Calu3 (cell line): ENCODE measurements around the gene ZC3H13. TPM values are rescaled to one million over a fixed set of nuclear protein-coding genes. Genes with fewer than 3 reads are reported as not detected.
"Not testable (repeated sequence)": the region's sequence is repeated elsewhere in the genome, so short reads cannot be mapped to it uniquely, and the experiment has no call there.

Source experiments
- BruUV-seq: library from RNA; stranded (reverse); fragments of 400-500 nt; replicated peaks from 2 replicates; lab custom pipeline; 2021; lab: Mats Ljungman, UMichigan
- CTCF ChIA-PET: fragments of 300-600 bp; sonication (Branson Sonifier 250); formaldehyde crosslinking; loops from one replicate; lab custom pipeline; 2022; ENCODE audit warnings: antibody characterized with exemption; lab: Charles Lee
- DNase-seq: peaks from one replicate; pipeline ENCODE4 v3.0.0; 2022
- H3K27ac Mint-ChIP-seq: one replicate; pipeline ENCODE4 v1.8.0; 2022; ENCODE audit warnings: mixed read lengths; ENCODE audit not compliant: unreplicated experiment
- H3K27me3 Mint-ChIP-seq: one replicate; pipeline ENCODE4 v1.8.0; 2022; ENCODE audit warnings: mixed read lengths; ENCODE audit not compliant: unreplicated experiment
- H3K36me3 Mint-ChIP-seq: one replicate; pipeline ENCODE4 v1.8.0; 2022; ENCODE audit warnings: mild to moderate bottlenecking, moderate library complexity, mixed read lengths; ENCODE audit not compliant: insufficient read depth, unreplicated experiment
- H3K4me1 Mint-ChIP-seq: one replicate; pipeline ENCODE4 v1.8.0; 2022; ENCODE audit warnings: mild to moderate bottlenecking, low read depth, mixed read lengths; ENCODE audit not compliant: unreplicated experiment
- H3K4me3 Mint-ChIP-seq: one replicate; pipeline ENCODE4 v1.8.0; 2022; ENCODE audit warnings: mild to moderate bottlenecking, low read depth, moderate library complexity, mixed read lengths; ENCODE audit not compliant: unreplicated experiment
- H3K9me3 Mint-ChIP-seq: one replicate; pipeline ENCODE4 v1.8.0; 2022; ENCODE audit warnings: low read depth, mixed read lengths; ENCODE audit not compliant: unreplicated experiment
- CTCF ChIP-seq: fragments of 200-600 bp; IDR thresholded peaks from one replicate; pipeline ENCODE4 v1.8.0; 2022; ENCODE audit warnings: antibody characterized with exemption; ENCODE audit not compliant: unreplicated experiment
- intact Hi-C: fragments of 100-400 bp; cut with micrococcal nuclease; formaldehyde crosslinking; loops from one replicate; pipeline ENCODE4 v1.10.0; 2022; ENCODE audit not compliant: unreplicated experiment
- total RNA-seq: library from RNA; stranded (reverse); gene quantifications from 2 replicates; pipeline ENCODE4 v1.2.3, GENCODE V29; 2022

Gene ZC3H13
- total RNA-seq, 1 experiment from 2014 or later = 28.5 TPM

- Mint-ChIP-seq H3K4me3 (no peak overlapping the region), H3K27ac (no peak overlapping the region), H3K27me3 (no peaks in the 10 kb centered on the region), H3K4me1 (no peaks in the 10 kb centered on the region), H3K36me3 (peaks cover 7% of the 10 kb centered on the region), H3K9me3 (no peaks in the 10 kb centered on the region)
- CTCF ChIA-PET = no interaction called here
- TF ChIP-seq CTCF = no peak
- intact Hi-C loops = no loop called here
- no TSS peak for BruUV-seq
- DNase-seq = no peak
These were observed 55.9 kb downstream of the ZC3H13 start for GRCh38 chr13:45996631-45997030.

DNA sequence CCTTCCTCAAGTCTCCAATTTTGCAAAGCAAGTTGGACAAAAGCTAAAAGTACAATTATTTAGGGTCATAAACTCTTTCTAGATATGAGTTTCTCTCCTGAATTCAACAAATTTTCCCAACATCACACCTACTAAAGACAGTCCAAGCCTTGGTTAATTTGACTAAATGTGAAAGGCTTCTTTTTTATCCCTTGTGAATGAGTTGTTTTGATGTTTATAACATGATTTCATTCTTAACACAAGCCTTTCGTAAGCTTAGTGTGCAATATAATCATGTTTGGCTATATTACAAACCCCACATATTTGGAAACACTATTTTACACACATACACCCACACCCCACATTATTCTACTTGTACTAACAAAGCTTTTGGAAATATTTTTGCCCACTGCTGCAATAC is 57.3 kb downstream of the ZC3H13 start:
- Mint-ChIP-seq H3K4me1 (no peaks in the 10 kb centered on the region), H3K4me3 (no peak overlapping the region), H3K36me3 (no peaks in the 10 kb centered on the region), H3K27ac (no peak overlapping the region), H3K27me3 (no peaks in the 10 kb centered on the region), H3K9me3 (no peaks in the 10 kb centered on the region)
- CTCF ChIA-PET = no interaction called here
- BruUV-seq = no TSS peak
- TF ChIP-seq CTCF = no peak
- intact Hi-C loops = no loop called here
- no peak for DNase-seq

GRCh38 chr13:45994752-45995151 is 57.8 kb downstream of the ZC3H13 start:
- intact Hi-C loops = no loop called here
- BruUV-seq = no TSS peak
- Mint-ChIP-seq H3K36me3 (no peaks in the 10 kb centered on the region), H3K9me3 (no peaks in the 10 kb centered on the region), H3K27ac (no peak overlapping the region), H3K4me3 (no peak overlapping the region), H3K4me1 (no peaks in the 10 kb centered on the region), H3K27me3 (no peaks in the 10 kb centered on the region)
- CTCF ChIA-PET = no interaction called here
- TF ChIP-seq CTCF = no peak
- DNase-seq = no peak

- BruUV-seq = no TSS peak
- Mint-ChIP-seq H3K27me3 (no peaks in the 10 kb centered on the region), H3K27ac (no peak overlapping the region), H3K4me3 (no peak overlapping the region), H3K4me1 (no peaks in the 10 kb centered on the region), H3K9me3 (no peaks in the 10 kb centered on the region), H3K36me3 (peaks cover 4% of the 10 kb centered on the region)
- intact Hi-C loops = no loop called here
- CTCF ChIA-PET = no interaction called here
- no peak for TF ChIP-seq CTCF
- DNase-seq = no peak
These were observed 62.9 kb downstream of the ZC3H13 start for GRCh38 chr13:45989607-45990006.

- H3K4me3 Mint-ChIP-seq, H3K36me3 Mint-ChIP-seq, H3K27me3 Mint-ChIP-seq, CTCF ChIA-PET, DNase-seq, H3K9me3 Mint-ChIP-seq, BruUV-seq, H3K4me1 Mint-ChIP-seq, H3K27ac Mint-ChIP-seq, intact Hi-C loops: not testable (repeated sequence)
These were observed 71.4 kb downstream of the ZC3H13 start for GRCh38 chr13:45981127-45981526.
